22Rv1 (cell line): ENCODE results near the gene SDK1.
"Not testable (repeated sequence)": the region's sequence is repeated elsewhere in the genome, so short reads cannot be mapped to it uniquely, and the experiment has no call there.

ENCODE experiments used
- H3K27ac ChIP-seq: fragments of 450-650 bp; 2 replicates; pipeline ENCODE4 v1.5.1; 2017
- CTCF ChIP-seq: fragments of 450-650 bp; IDR thresholded peaks from 2 replicates; pipeline ENCODE4 v1.5.1; 2017; ENCODE audit warnings: mild to moderate bottlenecking
- ZFX ChIP-seq: fragments of 450-650 bp; IDR thresholded peaks from 2 replicates; pipeline ENCODE4 v1.6.1; 2017; ENCODE audit warnings: antibody characterized with exemption, borderline replicate concordance

SDK1 gene

DNA sequence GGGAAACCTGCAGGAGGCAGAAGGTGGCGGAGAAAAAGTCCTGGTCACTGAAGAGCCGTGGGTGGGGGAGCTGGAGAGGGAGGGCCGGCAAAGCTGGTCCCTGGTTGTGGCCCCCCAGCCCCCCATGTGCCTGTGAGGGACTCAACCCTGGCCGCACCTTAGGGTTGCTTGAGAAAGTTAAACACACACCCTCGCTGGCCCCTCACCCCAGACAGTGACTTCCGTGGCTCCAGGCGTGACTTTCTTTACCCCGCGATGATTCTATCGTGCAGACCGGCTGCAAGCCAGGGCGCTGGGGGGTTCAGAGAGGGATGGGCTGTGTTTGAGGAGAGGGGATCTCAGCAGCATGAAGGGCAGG, 933.4 kb downstream of the SDK1 start:
- TF ChIP-seq ZFX, result no peak
- no peak for TF ChIP-seq CTCF
- no peak overlapping the region for H3K27ac ChIP-seq

DNA sequence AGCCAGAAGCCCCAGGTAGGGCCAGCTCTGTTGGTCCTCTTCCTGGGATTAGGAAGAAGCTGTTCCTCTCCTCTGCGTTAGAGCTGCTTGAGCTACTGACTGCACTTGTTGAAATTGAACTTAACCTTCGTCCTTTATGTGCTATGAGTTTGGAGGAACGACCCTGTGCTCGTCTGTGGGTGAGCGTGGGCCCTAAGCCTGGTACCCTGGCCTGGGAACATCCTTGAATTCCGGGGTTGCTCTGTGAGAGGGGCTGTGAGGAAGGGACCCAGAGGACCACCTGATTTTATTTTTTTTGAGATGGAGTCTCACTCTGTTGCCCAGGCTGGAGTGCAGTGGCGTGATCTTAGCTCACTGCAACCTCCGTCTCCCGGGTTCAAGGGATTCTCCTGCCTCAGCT, 933.8 kb downstream of the SDK1 start:
- no peak overlapping the region for H3K27ac ChIP-seq
- TF ChIP-seq CTCF, result no peak
- TF ChIP-seq ZFX, result no peak

GRCh38 chr7:4235596-4235995, 934.5 kb downstream of the SDK1 start:
- no peak overlapping the region for H3K27ac ChIP-seq
- no peak for TF ChIP-seq CTCF
- no peak for TF ChIP-seq ZFX

- TF ChIP-seq CTCF, result no peak
- no peak for TF ChIP-seq ZFX
Measured at GRCh38 chr7:4236389-4236788, 935.3 kb downstream of the SDK1 start.

DNA sequence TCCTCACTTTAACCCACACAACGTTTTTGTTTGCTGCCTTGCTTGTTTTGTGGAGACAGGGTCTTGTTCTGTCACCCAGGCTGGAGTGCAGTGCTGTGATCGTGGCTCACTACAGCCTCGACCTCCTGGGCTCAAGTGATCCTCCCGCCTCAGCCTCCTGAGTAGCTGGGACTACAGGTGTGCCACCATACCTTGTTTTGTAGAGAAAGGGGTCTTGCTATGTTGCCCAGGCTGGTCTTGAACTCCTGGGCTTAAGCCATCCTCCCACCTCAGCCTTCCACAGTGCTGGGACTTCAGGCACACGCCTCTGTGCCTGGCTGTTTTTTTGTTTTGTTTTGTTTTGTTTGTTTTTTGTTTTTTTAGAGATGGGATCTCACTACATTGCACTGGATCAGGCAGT, 935.8 kb downstream of the SDK1 start:
- H3K27ac ChIP-seq, result not testable (repeated sequence)

More at GRCh38 chr7:4236389-4236788, 935.3 kb downstream of the SDK1 start:
- no peak overlapping the region for H3K27ac ChIP-seq

DNA sequence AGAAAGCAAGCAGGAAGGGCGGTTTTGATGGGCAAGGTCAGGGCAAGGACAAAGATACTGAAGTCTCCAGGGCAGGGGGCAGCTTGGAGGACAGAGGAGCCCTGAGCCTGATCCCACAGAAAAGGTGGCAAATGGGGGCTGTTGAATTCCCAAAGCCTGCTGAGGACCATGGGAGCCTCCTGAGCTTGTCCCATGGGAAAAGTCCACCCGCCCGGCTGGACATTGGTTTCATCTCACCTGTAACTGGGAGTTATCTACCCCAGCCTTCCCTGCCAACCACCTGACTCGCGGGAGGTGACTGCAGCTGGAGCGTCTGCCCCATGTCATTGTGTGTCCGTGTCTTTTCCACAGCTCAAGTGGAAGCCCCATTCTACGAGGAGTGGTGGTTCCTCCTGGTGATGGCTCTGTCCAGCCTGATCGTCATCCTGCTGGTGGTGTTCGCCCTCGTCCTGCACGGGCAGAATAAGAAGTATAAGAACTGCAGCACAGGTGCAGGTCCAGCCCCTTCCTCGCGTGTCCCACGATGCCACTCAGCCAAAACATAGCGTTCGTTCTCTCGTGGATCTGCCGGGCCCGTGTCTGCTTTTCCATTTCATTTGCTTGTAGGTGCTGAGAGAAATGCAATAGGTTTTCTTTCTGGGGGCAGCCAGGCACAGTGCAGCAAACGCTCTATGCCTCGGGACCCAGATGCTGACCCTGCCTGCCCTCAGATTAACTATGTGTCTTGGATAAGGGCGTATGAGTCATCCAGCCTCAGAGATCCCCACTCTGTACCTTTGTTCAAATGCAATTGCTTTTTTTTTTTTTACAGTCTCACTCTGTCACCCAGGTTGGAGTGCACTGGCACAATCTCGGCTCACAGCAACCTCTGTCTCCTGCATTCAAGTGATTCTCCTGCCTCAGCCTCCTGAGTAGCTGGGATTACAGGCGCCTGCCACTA, 936.5 kb downstream of the SDK1 start:
- no peak overlapping the region for H3K27ac ChIP-seq
- no peak for TF ChIP-seq CTCF
- TF ChIP-seq ZFX, result no peak

DNA sequence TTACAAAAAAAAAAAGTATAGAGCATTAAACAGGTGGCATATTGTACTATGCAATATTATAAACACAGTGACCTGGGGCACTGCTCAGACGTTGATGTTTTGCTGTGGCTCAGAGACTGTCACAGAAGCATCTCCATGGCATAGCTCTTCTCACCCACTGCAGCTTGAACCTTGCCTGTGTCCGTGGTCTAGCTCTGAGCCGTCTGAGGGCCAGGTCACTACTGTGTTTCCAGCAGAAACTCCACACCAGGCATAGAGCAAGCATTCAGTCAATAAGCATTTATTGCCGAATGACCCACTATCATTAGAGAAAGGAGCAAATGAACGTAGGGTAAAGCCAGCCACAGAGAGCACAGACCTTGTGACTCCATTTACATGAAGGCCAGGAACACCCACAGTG, 937.8 kb downstream of the SDK1 start:
- no peak overlapping the region for H3K27ac ChIP-seq
- TF ChIP-seq ZFX, result no peak
- TF ChIP-seq CTCF, result no peak
